ENCODE results near the gene SPATA31A7.
"Not testable (repeated sequence)": the region's sequence is repeated elsewhere in the genome, so short reads cannot be mapped to it uniquely, and the experiment has no call there.

The SPATA31A7 gene

DNA sequence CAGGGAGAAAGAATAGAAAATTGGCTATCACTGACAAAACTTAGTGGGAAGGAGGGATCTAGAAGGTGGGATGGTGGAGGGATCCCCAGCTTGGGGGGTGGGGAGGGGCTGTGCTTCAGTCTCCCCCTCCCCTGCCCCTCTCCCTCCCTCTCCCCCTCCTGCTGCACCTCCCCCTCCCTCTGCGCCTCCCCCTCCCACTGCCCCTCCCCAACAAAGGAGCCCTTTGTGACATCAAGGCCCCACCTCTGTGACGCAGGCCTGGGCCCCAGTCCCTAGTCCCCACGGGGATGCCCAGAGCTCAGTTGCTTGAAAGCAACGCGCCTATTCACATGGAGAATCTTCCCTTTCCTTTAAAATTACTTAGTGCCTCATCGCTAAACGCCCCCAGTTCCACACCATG, at the start of gene SPATA31A7:
SPATA31A7 (plus strand) TSS at position 301 of the 400 bp plus-strand sequence; CDS start at position 330, 29 bp downstream.
- FAIRE-seq: not testable (repeated sequence)

GRCh38 chr9:61226438-61226837, 36.6 kb downstream of the SPATA31A7 start:
- not testable (repeated sequence) for FAIRE-seq
